HepG2 (cell line): ENCODE results near the gene BRCA1. TPM values are rescaled to one million over a fixed set of nuclear protein-coding genes. Genes with fewer than 3 reads are reported as not detected.

Source experiments
- ATF2 ChIP-seq: sonication (generic); formaldehyde crosslinking; IDR thresholded peaks from 2 replicates; pipeline ENCODE4 v1.4.0; 2020; ENCODE audit warnings: missing genetic modification reagents
- CAMTA2 ChIP-seq: sonication (generic); formaldehyde crosslinking; IDR thresholded peaks from 2 replicates; pipeline ENCODE4 v1.4.0; 2020; ENCODE audit warnings: mild to moderate bottlenecking, missing genetic modification reagents, borderline replicate concordance
- CREM ChIP-seq, 2 experiments: sonication (generic) in 1 of 2; formaldehyde crosslinking in 1 of 2; IDR thresholded peaks; 2 replicates each; pipeline versions ENCODE4 v1.4.0 to v1.6.1; 2016 to 2020; ENCODE audit warnings: antibody characterized with exemption in 1 of 2, mild to moderate bottlenecking in 1 of 2, missing genetic modification reagents in 1 of 2
- DRAP1 ChIP-seq: IDR thresholded peaks from 2 replicates; pipeline ENCODE4 v1.6.1; 2016; ENCODE audit warnings: missing genetic modification reagents, missing compliant biosample characterization
- HNF1B ChIP-seq: sonication (generic); formaldehyde crosslinking; IDR thresholded peaks from 2 replicates; pipeline ENCODE4 v1.5.1; 2020; ENCODE audit warnings: mild to moderate bottlenecking, moderate library complexity, missing genetic modification reagents
- IRX3 ChIP-seq: sonication (generic); formaldehyde crosslinking; IDR thresholded peaks from 2 replicates; pipeline ENCODE4 v1.8.1; 2023; ENCODE audit warnings: mild to moderate bottlenecking, low read depth, missing genetic modification reagents, borderline replicate concordance
- KLF11 ChIP-seq: IDR thresholded peaks from 2 replicates; pipeline ENCODE4 v1.6.1; 2016; ENCODE audit warnings: missing compliant biosample characterization
- MAFG ChIP-seq: sonication (generic); formaldehyde crosslinking; IDR thresholded peaks from 2 replicates; pipeline ENCODE4 v1.5.1; 2020; ENCODE audit warnings: mild to moderate bottlenecking, missing genetic modification reagents
- MTA1 ChIP-seq: sonication (generic); formaldehyde crosslinking; IDR thresholded peaks from 2 replicates; pipeline ENCODE4 v1.4.0; 2020; ENCODE audit warnings: missing genetic modification reagents, mild to moderate bottlenecking, borderline replicate concordance
- MTERF4 ChIP-seq: sonication (generic); formaldehyde crosslinking; IDR thresholded peaks from 2 replicates; pipeline ENCODE4 v1.8.0; 2023; ENCODE audit warnings: mild to moderate bottlenecking, missing genetic modification reagents
- NCOA1 ChIP-seq: sonication (generic); formaldehyde crosslinking; IDR thresholded peaks from 2 replicates; pipeline ENCODE4 v1.9.0; 2021; ENCODE audit warnings: missing genetic modification reagents
- NR2F6 ChIP-seq, 2 experiments: IDR thresholded peaks; 2 replicates each; pipeline ENCODE4 v1.6.1; 2016; ENCODE audit warnings: antibody characterized with exemption in 1 of 2, mild to moderate bottlenecking in 1 of 2
- PLSCR1 ChIP-seq: sonication (generic); formaldehyde crosslinking; IDR thresholded peaks from 2 replicates; pipeline ENCODE4 v1.5.0; 2020; ENCODE audit warnings: missing genetic modification reagents, mild to moderate bottlenecking, borderline replicate concordance
- POGK ChIP-seq: sonication (generic); formaldehyde crosslinking; conservative IDR thresholded peaks from 2 replicates; pipeline ENCODE4 v1.8.0; 2022; ENCODE audit warnings: mild to moderate bottlenecking, moderate library complexity, missing genetic modification reagents
- RNF2 ChIP-seq: fragments of 450-650 bp; conservative IDR thresholded peaks from 2 replicates; pipeline ENCODE4 v1.6.1; 2016; ENCODE audit warnings: low read depth
- SETDB1 ChIP-seq: sonication (generic); formaldehyde crosslinking; IDR thresholded peaks from 2 replicates; pipeline ENCODE4 v1.5.1; 2020; ENCODE audit warnings: missing genetic modification reagents, mild to moderate bottlenecking, borderline replicate concordance
- SRF ChIP-seq: IDR thresholded peaks from 2 replicates; pipeline ENCODE4 v1.6.1; 2011; ENCODE audit warnings: mild to moderate bottlenecking, low read depth, low read length, moderate library complexity
- ZFP1 ChIP-seq: IDR thresholded peaks from 2 replicates; pipeline ENCODE4 v1.6.1; 2016
- ZNF253 ChIP-seq: sonication (generic); formaldehyde crosslinking; IDR thresholded peaks from 2 replicates; pipeline ENCODE4 v1.8.0; 2022; ENCODE audit warnings: mild to moderate bottlenecking, missing genetic modification reagents, borderline replicate concordance
- ZNF674 ChIP-seq: sonication (generic); formaldehyde crosslinking; IDR thresholded peaks from 2 replicates; pipeline ENCODE4 v1.5.0; 2020; ENCODE audit warnings: low read depth, mild to moderate bottlenecking, missing genetic modification reagents
- ZNF878 ChIP-seq: sonication (generic); formaldehyde crosslinking; IDR thresholded peaks from 2 replicates; pipeline ENCODE4 v1.8.1; 2023; ENCODE audit warnings: mild to moderate bottlenecking, missing genetic modification reagents, moderate library complexity
- polyA plus RNA-seq, 8 experiments: library from polyadenylated mRNA; depleted of rRNA in 3 of 8; stranded (reverse) in 7 of 8; unstranded in 1 of 8; fragments of >200 nt; fragmentation: Illumina TruSeq in 4 of 8; extraction: Trizol in 4 of 8; gene quantifications; 2 replicates each; pipeline versions ENCODE4 v1.2.1 to v1.2.3, GENCODE V29; 2011 to 2016; ENCODE audit warnings: low read depth in 4 of 8, missing spikeins in 1 of 8, mixed read lengths in 1 of 8; ENCODE audit not compliant: insufficient read depth in 1 of 8
- total RNA-seq, 5 experiments: library from RNA; depleted of rRNA; stranded (reverse); fragments of >200 nt; fragmentation: Illumina TruSeq; extraction: Trizol; gene quantifications; 2 replicates each; pipeline ENCODE4 v1.2.3, GENCODE V29; 2016; ENCODE audit warnings: low read depth in 1 of 5

Gene BRCA1
- total and polyA plus RNA-seq, 2 of the 13 experiments (the other 11 are each of a cell fraction or from before 2014, with no cell fraction given): 13.3 to 37.5 TPM

GRCh38 chr17:43170140-43170765 lies 45.1 kb upstream of the BRCA1 start (continued):
- peak; percentile 98 for TF ChIP-seq CREM (IDR thresholded peaks at IDR 0.05)
- no peak for TF ChIP-seq CREM (CRISPR knock-in tag; IDR thresholded peaks at IDR 0.05)
- TF ChIP-seq CAMTA2: no peak; the same call in 1 of the 2 replicates
- no peak for TF ChIP-seq NCOA1 (CRISPR knock-in tag)
- TF ChIP-seq IRX3 (CRISPR knock-in tag): peak; percentile 35; the same call in 1 of the 2 replicates
- no peak for TF ChIP-seq MAFG (CRISPR knock-in tag)
- no peak for TF ChIP-seq MTERF4 (CRISPR knock-in tag)
- TF ChIP-seq DRAP1 (CRISPR knock-in tag): no peak
- TF ChIP-seq SETDB1 (CRISPR knock-in tag): 0 out of 2 replicates have a peak, but pooled peaks have one; percentile 48
- no peak; the same call in 1 of the 2 replicates for TF ChIP-seq POGK (CRISPR knock-in tag)
- TF ChIP-seq RNF2: no peak
- no peak; the same call in 1 of the 2 replicates for TF ChIP-seq PLSCR1 (CRISPR knock-in tag)
- 0 out of 2 replicates have a peak, but pooled peaks have one; percentile 1 for TF ChIP-seq MTA1 (CRISPR knock-in tag)
- TF ChIP-seq KLF11 (CRISPR knock-in tag): no peak
- peak; percentile 51; the same call in 1 of the 2 replicates for TF ChIP-seq HNF1B (CRISPR knock-in tag)
- 0 out of 2 replicates have a peak, but pooled peaks have one; percentile 18 for TF ChIP-seq ZNF674 (CRISPR knock-in tag)
- TF ChIP-seq ZFP1 (CRISPR knock-in tag): peak; percentile 87
- TF ChIP-seq ZNF878: 0 out of 2 replicates have a peak, but pooled peaks have one; percentile 67
- TF ChIP-seq SRF: peak; percentile 14; the same call in 1 of the 2 replicates
- no peak for TF ChIP-seq NR2F6 (IDR thresholded peaks at IDR 0.05)
- TF ChIP-seq NR2F6 (CRISPR knock-in tag; IDR thresholded peaks at IDR 0.05): peak; percentile 53; the same call in 1 of the 2 replicates
- TF ChIP-seq ATF2: 0 out of 2 replicates have a peak, but pooled peaks have one; percentile 40
- no peak for TF ChIP-seq ZNF253 (CRISPR knock-in tag)
